ENCODE data around the gene HNRNPA0. TPM values are rescaled to one million over a fixed set of nuclear protein-coding genes. Genes with fewer than 3 reads are reported as not detected.

The HNRNPA0 gene
- total RNA-seq (10 to 100 TPM; 12.4 to 23.8 (median 17.4) TPM), polyA plus RNA-seq (10 to 100 TPM in 1 of 2 donors, 1 to 10 TPM in 1; 7.9 to 17.9 TPM)
- long read RNA-seq, donor 1, full-length matches to known transcripts = 11 of 12 reads
- long read RNA-seq, donor 1, partial matches to known transcripts = 0 of 12 reads
- long read RNA-seq, donor 1, other reads (novel, unspliced or antisense) = 1 of 12 reads
- long read RNA-seq, donor 2, full-length matches to known transcripts = 13 of 14 reads
- long read RNA-seq, donor 2, partial matches to known transcripts = 0 of 14 reads
- long read RNA-seq, donor 2, other reads (novel, unspliced or antisense) = 1 of 14 reads
- long read RNA-seq, donor 3, full-length matches to known transcripts = 25 of 25 reads
- long read RNA-seq, donor 3, partial matches to known transcripts = 0 of 25 reads
- long read RNA-seq, donor 3, other reads (novel, unspliced or antisense) = 0 of 25 reads

GRCh38 chr5:137754188-137754960, at the start of gene HNRNPA0:
HNRNPA0 (minus strand) TSS chr5:137754363; CDS start chr5:137754066, 297 bp downstream.
- peak within 1 kb of the TSS; percentile 92 to 100 (median 99) for H3K27ac ChIP-seq
- ATAC-seq (peak; percentile 95 to 98 (median 96)), DNase-seq (peak; percentile 96 to 97)
- 0% methylated on average over 79 of the region's 79 CpGs for WGBS, 2 donors
- H3K36me3 ChIP-seq = peaks cover 0 to 32% (median 0%) of the 10 kb centered on the region in 9 donors
- no peaks in the 10 kb centered on the region for H3K27me3 ChIP-seq
- peak within 1 kb of the TSS; percentile 69 to 97 (median 88) for H3K4me3 ChIP-seq
- H3K9me3 ChIP-seq = no peaks in the 10 kb centered on the region
- intact Hi-C loops (cut with DNase I) = loop anchor here in 4 of 10 donors (5.0 to 10.0 kb wide), 3 partner anchors 278 to 380 kb away; partner anchors contain the start of genes FAM13B (in 2 of the 4) and NME5 (in 2 of the 4)
- peak in 2 of 9 donors; percentile 28 to 30 for TF ChIP-seq CTCF (IDR thresholded peaks at IDR 0.05)
- peaks cover 4 to 38% (median 36%) of the 10 kb centered on the region in 9 donors for H3K4me1 ChIP-seq

GRCh38 chr5:137802282-137803210, 48.4 kb upstream of the HNRNPA0 start:
- H3K27me3 ChIP-seq = no peaks in the 10 kb centered on the region
- DNase-seq = no peak
- H3K4me1 ChIP-seq = peaks cover 0 to 8% (median 0%) of the 10 kb centered on the region in 9 donors
- TF ChIP-seq CTCF (IDR thresholded peaks at IDR 0.05) = no peak
- peak overlapping the region; percentile 25 to 57 (median 48) for H3K4me3 ChIP-seq
- H3K27ac ChIP-seq = peak overlapping the region; percentile 59 to 87 (median 72)
- H3K36me3 ChIP-seq = peaks cover 0 to 12% (median 0%) of the 10 kb centered on the region in 9 donors
- 43 to 55% methylated on average over 6 of the region's 6 CpGs for WGBS, 2 donors
- ATAC-seq = no peak
- intact Hi-C loops (cut with DNase I) = no loop called here
- H3K9me3 ChIP-seq = no peaks in the 10 kb centered on the region

GRCh38 chr5:137800700-137801411, 46.7 kb upstream of the HNRNPA0 start:
- no peaks in the 10 kb centered on the region for H3K9me3 ChIP-seq
- WGBS, 2 donors = 44 to 51% methylated on average over 4 of the region's 4 CpGs
- peak in 3 of 9 donors; percentile 25 to 34 (median 30) for TF ChIP-seq CTCF (IDR thresholded peaks at IDR 0.05)
- H3K27me3 ChIP-seq = no peaks in the 10 kb centered on the region
- peak in 1 of 2 donors; percentile 45 for DNase-seq
- peak overlapping the region; percentile 25 to 57 (median 48) for H3K4me3 ChIP-seq
- peaks cover 0 to 10% (median 0%) of the 10 kb centered on the region in 9 donors for H3K4me1 ChIP-seq
- peak; percentile 65 to 92 (median 82) for ATAC-seq
- H3K36me3 ChIP-seq = no peaks in the 10 kb centered on the region
- peak overlapping the region; percentile 32 to 87 (median 72) for H3K27ac ChIP-seq
- intact Hi-C loops (cut with DNase I) = no loop called here

All from heart right ventricle (tissue), 16 donors.